ENCODE measurements around the gene MYL6. TPM values are rescaled to one million over a fixed set of nuclear protein-coding genes. Genes with fewer than 3 reads are reported as not detected.
A peak's percentile ranks its signal among the peaks of the same experiment; 100 is the strongest.

Gene MYL6
- total RNA-seq, 1 experiment from 2014 or later, result 1,181 TPM

DNA sequence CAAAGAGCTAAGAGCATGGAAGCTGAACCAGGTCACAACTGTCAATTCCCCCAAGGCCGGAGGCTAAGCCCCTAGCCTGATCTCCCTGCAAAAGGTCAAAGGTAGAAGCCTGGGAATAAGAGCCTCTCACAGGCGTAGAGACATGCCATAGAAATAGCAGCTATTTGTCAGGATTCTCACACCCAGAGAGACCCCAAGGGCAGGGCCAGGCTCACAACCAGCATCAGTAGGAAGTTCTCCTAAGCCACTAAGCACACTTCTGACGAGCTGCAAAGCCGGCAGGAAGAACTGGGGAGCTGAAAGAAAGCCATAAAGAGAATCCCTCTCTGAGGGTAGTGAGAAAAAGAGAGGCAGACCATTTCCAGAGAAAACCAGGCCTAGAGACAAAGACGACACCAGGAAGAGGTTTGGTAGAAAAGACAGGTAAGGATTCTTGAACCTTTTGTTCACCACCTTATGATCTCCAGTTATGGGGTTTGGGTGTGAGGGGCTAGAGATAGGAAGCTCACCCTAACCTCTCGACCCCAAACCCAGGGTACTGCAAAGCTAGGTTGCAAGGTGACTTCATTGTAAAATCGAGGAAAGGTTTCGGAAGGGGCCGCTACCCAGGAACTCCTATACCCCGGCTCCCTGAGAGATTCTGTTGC lies 30.1 kb downstream of the MYL6 start:
- Histone ChIP-seq H3K27ac (ENCODE audit: insufficient read length, low read depth, low read length) (no peak overlapping the region), H2BK15ac (ENCODE audit: low read depth, low read length) (no peak overlapping the region), H2BK12ac (ENCODE audit: insufficient read length, low read depth, low read length) (no peak overlapping the region), H2BK120ac (ENCODE audit: low read depth, low read length, poor library complexity, severe bottlenecking) (no peak overlapping the region), H3T11ph (ENCODE audit: low read length) (no peak overlapping the region), H3K27me3 (ENCODE audit: insufficient read depth, low read length) (no peaks in the 10 kb centered on the region), H4K91ac (ENCODE audit: insufficient read length, low read depth, low read length) (no peak overlapping the region), H2BK20ac (ENCODE audit: low read depth, low read length, poor library complexity, severe bottlenecking) (no peak overlapping the region), H3K4me1 (ENCODE audit: insufficient read depth, low read length) (peaks cover 8% of the 10 kb centered on the region), H4K8ac (replicated peaks; ENCODE audit: insufficient read length, low read depth, low read length) (no peak overlapping the region), H3K23me2 (ENCODE audit: insufficient read length, low read depth, low read length, poor library complexity, severe bottlenecking) (peaks cover 12% of the 10 kb centered on the region), H3K23ac (ENCODE audit: insufficient read length, low read depth, low read length) (no peak overlapping the region), H3K56ac (ENCODE audit: insufficient read length, low read depth, low read length) (no peak overlapping the region), H2AK5ac (ENCODE audit: insufficient read length, low read length) (no peak overlapping the region), H3K14ac (ENCODE audit: insufficient read depth, low read length) (no peak overlapping the region), H3K4me2 (ENCODE audit: insufficient read depth, insufficient read length, low read length) (peak overlapping the region; percentile 79), H3K18ac (ENCODE audit: insufficient read length, low read depth, low read length) (no peak overlapping the region), H3K79me2 (ENCODE audit: insufficient read depth, low read length) (peaks cover 8% of the 10 kb centered on the region; the same call in 1 of the 2 replicates), H2AFZ (ENCODE audit: low read length) (no peak overlapping the region), H3K9ac (ENCODE audit: extremely low read depth, insufficient read length, low read length) (peak overlapping the region; percentile 56), H2BK5ac (ENCODE audit: insufficient read length, low read length) (no peak overlapping the region), H3K4ac (ENCODE audit: low read depth, low read length) (no peak overlapping the region), H3K79me1 (ENCODE audit: insufficient read depth, low read depth, low read length, poor library complexity, severe bottlenecking) (peaks cover 6% of the 10 kb centered on the region), H3K9me3 (ENCODE audit: control insufficient read depth, low read depth, low read length) (no peaks in the 10 kb centered on the region), H4K20me1 (ENCODE audit: control insufficient read depth, insufficient read depth, insufficient read length) (no peaks in the 10 kb centered on the region), H4K5ac (ENCODE audit: insufficient read length, low read depth, low read length) (no peak overlapping the region)
- DNase-seq, result no peak
- 0 out of 5 replicates have a peak, but pooled peaks cover 0 to 3% of the 10 kb centered on the region in 2 experiments for H3K9me3 Mint-ChIP-seq
- H3K27ac Mint-ChIP-seq, result peak overlapping the region; percentile 82 to 97 (median 94)
- TF ChIP-seq, protein P1, sequence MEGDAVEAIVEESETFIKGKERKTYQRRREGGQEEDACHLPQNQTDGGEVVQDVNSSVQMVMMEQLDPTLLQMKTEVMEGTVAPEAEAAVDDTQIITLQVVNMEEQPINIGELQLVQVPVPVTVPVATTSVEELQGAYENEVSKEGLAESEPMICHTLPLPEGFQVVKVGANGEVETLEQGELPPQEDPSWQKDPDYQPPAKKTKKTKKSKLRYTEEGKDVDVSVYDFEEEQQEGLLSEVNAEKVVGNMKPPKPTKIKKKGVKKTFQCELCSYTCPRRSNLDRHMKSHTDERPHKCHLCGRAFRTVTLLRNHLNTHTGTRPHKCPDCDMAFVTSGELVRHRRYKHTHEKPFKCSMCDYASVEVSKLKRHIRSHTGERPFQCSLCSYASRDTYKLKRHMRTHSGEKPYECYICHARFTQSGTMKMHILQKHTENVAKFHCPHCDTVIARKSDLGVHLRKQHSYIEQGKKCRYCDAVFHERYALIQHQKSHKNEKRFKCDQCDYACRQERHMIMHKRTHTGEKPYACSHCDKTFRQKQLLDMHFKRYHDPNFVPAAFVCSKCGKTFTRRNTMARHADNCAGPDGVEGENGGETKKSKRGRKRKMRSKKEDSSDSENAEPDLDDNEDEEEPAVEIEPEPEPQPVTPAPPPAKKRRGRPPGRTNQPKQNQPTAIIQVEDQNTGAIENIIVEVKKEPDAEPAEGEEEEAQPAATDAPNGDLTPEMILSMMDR (conservative IDR thresholded peaks at IDR 0.05), result no peak
- peak overlapping the region; percentile 91 to 98 for H3K4me3 Mint-ChIP-seq
- H3K4me1 Mint-ChIP-seq, result peaks cover 21 to 23% of the 10 kb centered on the region in 2 experiments
- H3K36me3 Mint-ChIP-seq (ENCODE audit: insufficient read depth in 1 of 3, low read depth in 3 of 3), result peaks cover 34 to 52% (median 45%) of the 10 kb centered on the region in 3 experiments; a peak in 6 of 7 replicates
- no CpG with 5 or more reads among the region's 10 CpGs for WGBS (ENCODE audit: extremely low coverage, insufficient read length, low lambda C conversion rate)
- H3K27me3 Mint-ChIP-seq (ENCODE audit: low read depth), result peaks cover 3% of the 10 kb centered on the region; the same call in 1 of the 2 replicates
